ENCODE results near the gene IL20.

The IL20 gene

GRCh38 chr1:206886831-206887230 lies 21.4 kb downstream of the IL20 start:
- TF ChIP-seq CTCF (IDR thresholded peaks at IDR 0.05; ENCODE audit: low read depth, low read length) = no peak
- H3K4me3 ChIP-seq (ENCODE audit: low read depth, low read length) = no peak overlapping the region

GRCh38 chr1:206887701-206888100 lies 22.3 kb downstream of the IL20 start:
- no peak overlapping the region for H3K4me3 ChIP-seq (ENCODE audit: low read depth, low read length)
- TF ChIP-seq CTCF (IDR thresholded peaks at IDR 0.05; ENCODE audit: low read depth, low read length) = no peak

DNA sequence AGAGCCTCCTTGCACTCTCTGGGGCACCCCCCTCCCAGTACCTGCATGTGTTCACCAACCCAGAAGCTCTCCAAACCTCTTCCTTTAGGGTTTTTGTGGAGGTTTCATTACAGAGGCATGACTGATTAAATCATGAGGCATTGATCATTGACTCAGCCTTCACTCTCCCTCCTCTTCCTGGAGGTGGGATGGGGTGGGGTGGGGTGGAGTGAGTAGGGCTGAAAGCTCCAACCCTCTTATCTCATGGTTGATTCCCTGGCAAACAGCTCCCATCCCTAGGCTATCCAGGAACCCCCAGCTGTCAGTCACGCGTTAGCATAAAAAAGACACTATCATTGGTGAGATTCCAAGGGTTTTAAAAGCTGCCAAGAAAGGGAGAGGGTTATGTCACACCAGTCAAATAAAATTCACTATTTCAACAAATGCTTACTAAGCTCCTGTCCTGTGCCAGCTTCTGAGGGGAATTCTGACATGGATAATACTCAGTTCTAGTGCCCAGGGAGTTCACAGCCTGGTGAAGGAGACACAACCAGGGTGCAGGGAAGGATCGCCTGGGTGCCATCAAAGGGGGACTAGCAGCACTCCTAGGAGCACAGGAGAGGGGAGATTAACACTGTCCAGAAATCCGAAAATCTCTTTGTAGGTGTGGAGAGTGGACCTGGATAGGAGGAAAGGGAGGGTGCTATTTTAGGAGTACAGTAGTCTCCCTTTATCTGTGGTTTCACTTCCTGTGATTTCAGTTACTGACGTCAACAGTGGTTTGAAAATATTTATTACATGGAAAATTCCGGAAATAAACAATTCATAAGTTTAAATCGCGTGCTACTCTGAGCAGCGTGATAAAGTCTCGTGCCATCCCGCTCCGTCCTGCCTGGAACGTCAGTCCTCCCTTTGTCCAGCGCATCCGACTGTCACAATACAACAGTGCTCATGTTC lies 25.0 kb downstream of the IL20 start:
- peak overlapping the region; percentile 29; the same call in 1 of the 2 replicates for H3K4me3 ChIP-seq (ENCODE audit: low read depth, low read length)
- TF ChIP-seq CTCF (IDR thresholded peaks at IDR 0.05; ENCODE audit: low read depth, low read length) = no peak

DNA sequence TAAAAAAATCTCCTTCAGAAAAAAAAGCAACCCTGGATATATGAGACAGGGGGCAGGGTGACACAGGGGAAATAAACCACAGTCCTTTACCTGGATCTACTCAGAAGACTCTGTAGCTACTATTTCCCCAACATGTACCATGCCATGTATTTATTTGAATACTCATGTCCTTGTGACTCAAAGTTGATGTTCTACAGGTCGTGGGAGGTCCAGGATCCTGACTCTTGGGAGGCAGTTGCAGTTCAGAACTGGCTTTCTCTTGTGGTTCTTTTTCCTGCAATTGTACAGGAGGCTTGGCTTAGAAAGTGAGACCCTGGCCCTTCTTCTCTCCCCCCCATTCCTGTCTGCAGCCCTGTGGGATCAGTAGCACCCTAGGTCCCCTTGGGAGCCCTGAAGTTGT lies 26.0 kb downstream of the IL20 start:
- no peak for TF ChIP-seq CTCF (IDR thresholded peaks at IDR 0.05; ENCODE audit: low read depth, low read length)
- H3K4me3 ChIP-seq (ENCODE audit: low read depth, low read length) = no peak overlapping the region

- TF ChIP-seq CTCF (IDR thresholded peaks at IDR 0.05; ENCODE audit: low read depth, low read length) = no peak
- no peak overlapping the region for H3K4me3 ChIP-seq (ENCODE audit: low read depth, low read length)
These were observed 27.0 kb downstream of the IL20 start for GRCh38 chr1:206892351-206892984.

GRCh38 chr1:206893380-206893779 lies 28.0 kb downstream of the IL20 start:
- no peak overlapping the region for H3K4me3 ChIP-seq (ENCODE audit: low read depth, low read length)
- TF ChIP-seq CTCF (IDR thresholded peaks at IDR 0.05; ENCODE audit: low read depth, low read length) = no peak

DNA sequence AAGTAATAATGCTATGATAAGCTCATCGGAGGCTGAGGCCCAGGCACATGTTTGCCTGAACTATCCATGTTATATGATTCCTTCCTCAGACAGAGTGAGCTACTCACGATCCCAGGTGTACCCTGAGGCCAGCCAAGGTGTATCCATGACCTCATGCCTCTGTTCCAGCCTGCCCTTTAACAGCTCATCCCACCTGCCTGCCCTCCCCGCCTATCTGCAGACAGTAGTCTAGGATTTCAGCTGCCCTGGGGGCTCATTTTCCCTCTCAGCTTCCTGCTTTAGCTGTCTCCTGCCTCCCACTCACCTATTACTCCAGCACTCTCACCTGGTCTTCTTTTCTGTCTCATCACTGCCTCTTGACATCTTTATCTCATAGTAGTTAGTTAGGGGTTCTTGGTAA lies 29.9 kb downstream of the IL20 start:
- no peak overlapping the region for H3K4me3 ChIP-seq (ENCODE audit: low read depth, low read length)
- TF ChIP-seq CTCF (IDR thresholded peaks at IDR 0.05; ENCODE audit: low read depth, low read length) = no peak
